ENCODE results near the gene NRSN2. TPM values are rescaled to one million over a fixed set of nuclear protein-coding genes. Genes with fewer than 3 reads are reported as not detected.

The NRSN2 gene, protein sequence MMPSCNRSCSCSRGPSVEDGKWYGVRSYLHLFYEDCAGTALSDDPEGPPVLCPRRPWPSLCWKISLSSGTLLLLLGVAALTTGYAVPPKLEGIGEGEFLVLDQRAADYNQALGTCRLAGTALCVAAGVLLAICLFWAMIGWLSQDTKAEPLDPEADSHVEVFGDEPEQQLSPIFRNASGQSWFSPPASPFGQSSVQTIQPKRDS
- total RNA-seq (10 to 100 TPM; 34.4 to 38.8 TPM), polyA plus RNA-seq (ENCODE audit: insufficient read length in 6 of 6) (10 to 100 TPM; 31.9 to 41.5 (median 37.1) TPM)
- long read RNA-seq, donor 1, transcript NRSN2-202 (4 exons, 2,088 nt) = major isoform, 12 of 18 reads
- long read RNA-seq, donor 1, partial matches to known transcripts = 0 of 18 reads
- long read RNA-seq, donor 1, other reads (novel, unspliced or antisense) = 0 of 18 reads
- long read RNA-seq, donor 2, transcript NRSN2-202 (4 exons, 2,088 nt) = major isoform, 14 of 15 reads
- long read RNA-seq, donor 2, partial matches to known transcripts = 0 of 15 reads
- long read RNA-seq, donor 2, other reads (novel, unspliced or antisense) = 0 of 15 reads
- long read RNA-seq, donor 3, transcript NRSN2-202 (4 exons, 2,088 nt) = major isoform, 7 of 8 reads
- long read RNA-seq, donor 3, partial matches to known transcripts = 0 of 8 reads
- long read RNA-seq, donor 3, other reads (novel, unspliced or antisense) = 0 of 8 reads
- long read RNA-seq, donor 4, partial matches to known transcripts = 2 of 6 reads
- long read RNA-seq, donor 4, other reads (novel, unspliced or antisense) = 2 of 6 reads
- long read RNA-seq, donor 5, transcript NRSN2-202 (4 exons, 2,088 nt) = major isoform, 7 of 11 reads
- long read RNA-seq, donor 5, partial matches to known transcripts = 0 of 11 reads
- long read RNA-seq, donor 5, other reads (novel, unspliced or antisense) = 0 of 11 reads
- long read RNA-seq, donor 6, transcript NRSN2-202 (4 exons, 2,088 nt) = major isoform, 8 of 11 reads
- long read RNA-seq, donor 6, partial matches to known transcripts = 0 of 11 reads
- long read RNA-seq, donor 6, other reads (novel, unspliced or antisense) = 0 of 11 reads
- long read RNA-seq, donor 7, partial matches to known transcripts = 0 of 3 reads
- long read RNA-seq, donor 7, other reads (novel, unspliced or antisense) = 0 of 3 reads
- long read RNA-seq, donor 8, transcript NRSN2-202 (4 exons, 2,088 nt) = major isoform, 9 of 11 reads
- long read RNA-seq, donor 8, partial matches to known transcripts = 0 of 11 reads
- long read RNA-seq, donor 8, other reads (novel, unspliced or antisense) = 0 of 11 reads
- long read RNA-seq, donor 9 = 0 reads
- long read RNA-seq, donor 10, partial matches to known transcripts = 2 of 9 reads
- long read RNA-seq, donor 10, other reads (novel, unspliced or antisense) = 2 of 9 reads
- long read RNA-seq, donor 11 = 0 reads
- long read RNA-seq, donor 12, transcript NRSN2-202 (4 exons, 2,088 nt) = major isoform, 6 of 6 reads
- long read RNA-seq, donor 12, partial matches to known transcripts = 0 of 6 reads
- long read RNA-seq, donor 12, other reads (novel, unspliced or antisense) = 0 of 6 reads

DNA sequence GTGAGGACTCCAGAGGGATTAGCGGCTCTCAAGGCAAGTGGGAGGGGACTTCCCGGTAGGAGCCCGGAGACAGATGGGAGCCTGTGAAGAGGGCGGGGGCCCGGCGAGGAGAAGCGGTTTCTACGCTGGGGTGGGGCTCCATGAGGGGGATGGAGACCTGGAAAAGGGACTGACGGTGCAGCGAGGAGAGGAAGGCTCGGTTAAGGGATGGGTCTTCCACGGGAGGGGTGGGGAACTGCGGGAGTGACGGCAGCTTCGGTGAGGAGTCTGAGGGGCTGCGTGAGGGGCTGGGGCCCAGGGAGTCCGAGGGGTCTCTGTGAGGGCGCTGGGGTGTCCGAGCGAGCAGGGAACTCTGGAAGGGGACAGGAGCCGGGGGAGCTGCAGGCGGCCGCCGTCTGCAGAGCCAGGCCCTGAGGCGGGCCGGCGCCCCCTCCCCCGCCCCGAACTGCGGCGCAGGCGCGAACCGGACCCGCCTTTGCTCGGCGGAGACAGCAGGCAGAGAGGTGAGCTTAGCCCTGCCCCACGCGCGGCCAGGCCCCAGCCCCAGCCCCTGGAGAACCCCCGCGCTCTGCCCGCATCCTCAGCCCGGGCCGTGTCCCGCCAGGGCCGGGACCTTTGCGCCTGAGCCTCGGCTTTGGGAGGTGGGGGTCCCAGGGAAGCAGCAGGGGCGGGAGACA is at the start of gene NRSN2:
NRSN2 (plus strand) TSS at position 472 of the 677 bp plus-strand sequence. CDS start 2,533 bp downstream, outside the sequence.
- peaks cover 0 to 7% of the 10 kb centered on the region in 2 donors for H3K9me3 ChIP-seq
- intact Hi-C loops (cut with DNase I) = no loop called here
- TF ChIP-seq, protein P1, sequence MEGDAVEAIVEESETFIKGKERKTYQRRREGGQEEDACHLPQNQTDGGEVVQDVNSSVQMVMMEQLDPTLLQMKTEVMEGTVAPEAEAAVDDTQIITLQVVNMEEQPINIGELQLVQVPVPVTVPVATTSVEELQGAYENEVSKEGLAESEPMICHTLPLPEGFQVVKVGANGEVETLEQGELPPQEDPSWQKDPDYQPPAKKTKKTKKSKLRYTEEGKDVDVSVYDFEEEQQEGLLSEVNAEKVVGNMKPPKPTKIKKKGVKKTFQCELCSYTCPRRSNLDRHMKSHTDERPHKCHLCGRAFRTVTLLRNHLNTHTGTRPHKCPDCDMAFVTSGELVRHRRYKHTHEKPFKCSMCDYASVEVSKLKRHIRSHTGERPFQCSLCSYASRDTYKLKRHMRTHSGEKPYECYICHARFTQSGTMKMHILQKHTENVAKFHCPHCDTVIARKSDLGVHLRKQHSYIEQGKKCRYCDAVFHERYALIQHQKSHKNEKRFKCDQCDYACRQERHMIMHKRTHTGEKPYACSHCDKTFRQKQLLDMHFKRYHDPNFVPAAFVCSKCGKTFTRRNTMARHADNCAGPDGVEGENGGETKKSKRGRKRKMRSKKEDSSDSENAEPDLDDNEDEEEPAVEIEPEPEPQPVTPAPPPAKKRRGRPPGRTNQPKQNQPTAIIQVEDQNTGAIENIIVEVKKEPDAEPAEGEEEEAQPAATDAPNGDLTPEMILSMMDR (IDR thresholded peaks at IDR 0.05) = no peak
- H3K4me3 ChIP-seq = peak within 1 kb of the TSS; percentile 72 to 75
- H3K27me3 ChIP-seq = peaks cover 0 to 18% of the 10 kb centered on the region in 2 donors
- peak within 1 kb of the TSS; percentile 79 to 95 for H3K27ac ChIP-seq
- peaks cover 4 to 16% of the 10 kb centered on the region in 2 donors for H3K4me1 ChIP-seq
- peak; percentile 79 for ATAC-seq
- peak; percentile 55 to 89 (median 72) for DNase-seq
- no peaks in the 10 kb centered on the region for H3K36me3 ChIP-seq

DNA sequence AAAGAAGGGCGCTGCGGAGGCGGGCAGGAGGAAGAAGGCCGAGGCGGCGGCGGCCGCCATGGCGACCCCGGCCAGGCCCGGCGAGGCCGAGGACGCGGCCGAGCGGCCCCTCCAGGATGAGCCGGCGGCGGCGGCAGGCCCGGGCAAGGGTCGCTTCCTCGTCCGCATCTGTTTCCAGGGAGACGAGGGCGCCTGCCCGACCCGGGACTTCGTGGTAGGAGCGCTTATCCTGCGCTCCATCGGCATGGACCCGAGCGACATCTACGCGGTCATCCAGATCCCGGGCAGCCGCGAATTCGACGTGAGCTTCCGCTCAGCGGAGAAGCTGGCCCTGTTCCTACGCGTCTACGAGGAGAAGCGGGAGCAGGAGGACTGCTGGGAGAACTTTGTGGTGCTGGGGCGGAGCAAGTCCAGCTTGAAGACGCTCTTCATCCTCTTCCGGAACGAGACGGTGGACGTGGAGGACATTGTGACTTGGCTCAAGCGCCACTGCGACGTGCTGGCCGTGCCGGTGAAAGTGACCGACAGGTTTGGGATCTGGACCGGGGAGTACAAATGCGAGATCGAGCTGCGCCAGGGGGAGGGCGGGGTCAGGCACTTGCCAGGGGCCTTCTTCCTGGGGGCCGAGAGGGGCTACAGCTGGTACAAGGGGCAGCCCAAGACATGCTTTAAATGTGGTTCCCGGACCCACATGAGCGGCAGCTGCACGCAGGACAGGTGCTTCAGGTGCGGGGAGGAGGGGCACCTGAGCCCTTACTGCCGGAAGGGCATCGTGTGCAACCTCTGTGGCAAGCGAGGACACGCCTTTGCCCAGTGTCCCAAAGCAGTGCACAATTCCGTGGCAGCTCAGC is 48.8 kb upstream of the NRSN2 start:
- intact Hi-C loops (cut with DNase I) = no loop called here
- Histone ChIP-seq H3K27me3 (no peaks in the 10 kb centered on the region), H3K27ac (peak overlapping the region; percentile 98 to 100), H3K9me3 (no peaks in the 10 kb centered on the region), H3K36me3 (no peaks in the 10 kb centered on the region), H3K4me1 (peaks cover 28 to 51% of the 10 kb centered on the region in 2 donors), H3K4me3 (peak overlapping the region; percentile 88 to 91)
- DNase-seq (peak; percentile 49 to 90 (median 70)), ATAC-seq (peak; percentile 71)
- TF ChIP-seq, protein P1 (IDR thresholded peaks at IDR 0.05) = no peak

DNA sequence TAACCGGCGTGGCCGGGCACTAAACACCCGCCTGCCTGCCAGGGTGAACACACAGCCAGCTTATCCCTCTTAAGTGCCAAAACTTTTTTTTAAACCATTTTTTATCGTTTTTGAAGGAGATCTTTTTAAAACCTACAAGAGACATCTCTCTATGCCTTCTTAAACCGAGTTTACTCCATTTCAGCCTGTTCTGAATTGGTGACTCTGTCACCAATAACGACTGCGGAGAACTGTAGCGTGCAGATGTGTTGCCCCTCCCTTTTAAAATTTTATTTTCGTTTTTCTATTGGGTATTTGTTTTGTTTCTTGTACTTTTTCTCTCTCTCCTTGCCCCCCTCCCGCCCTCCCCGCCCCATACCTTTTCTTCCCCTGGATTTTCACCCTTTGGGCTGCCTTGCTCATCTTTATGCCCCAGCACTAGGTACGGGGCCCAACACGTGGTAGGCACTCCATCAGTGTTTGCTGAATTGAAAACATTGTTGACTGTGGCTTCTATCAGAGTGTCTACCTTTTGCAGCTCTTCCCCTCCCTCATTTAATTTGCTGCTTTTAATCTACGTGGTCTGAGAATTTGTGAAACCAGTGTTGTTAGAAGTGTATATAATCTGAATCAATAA is 48.0 kb upstream of the NRSN2 start:
- Histone ChIP-seq H3K4me3 (peak overlapping the region; percentile 88 to 91), H3K36me3 (no peaks in the 10 kb centered on the region), H3K27me3 (no peaks in the 10 kb centered on the region), H3K27ac (peak overlapping the region; percentile 98 to 100), H3K4me1 (peaks cover 28 to 51% of the 10 kb centered on the region in 2 donors), H3K9me3 (no peaks in the 10 kb centered on the region)
- DNase-seq (no peak), ATAC-seq (no peak)
- TF ChIP-seq, protein P1 (IDR thresholded peaks at IDR 0.05) = no peak
- intact Hi-C loops (cut with DNase I) = no loop called here

All from left lung (tissue), 14 donors.